HEK293 (cell line): Measurements from ENCODE around the gene LRRN2.

ENCODE experiments used
- CTCF ChIA-PET: fragments of 350-600 bp; formaldehyde crosslinking; extraction: SDS; loops from one replicate; lab custom pipeline; 2021; ENCODE audit warnings: antibody characterized with exemption; lab: Yijun Ruan, JAX
- POLR2A ChIA-PET: fragments of 300-600 bp; formaldehyde crosslinking; extraction: SDS; loops from one replicate; lab custom pipeline; 2020; ENCODE audit warnings: antibody characterized with exemption, inconsistent platforms; lab: Yijun Ruan, JAX
- H3K27ac ChIP-seq: fragments of 200-500 bp; sonication (Bioruptor generic); 2 replicates; pipeline ENCODE4 v1.5.1; 2014; ENCODE audit warnings: low read depth, low read length, control low read depth, inconsistent platforms; ENCODE audit errors: extremely low read depth
- H3K36me3 ChIP-seq, 2 experiments: fragments of 200-500 bp in 1 of 2; sonication (Bioruptor generic) in 1 of 2; 1 replicate in 1 of 2; 2 replicates in 1 of 2; pipeline ENCODE4 v1.5.1; 2014 to 2017; ENCODE audit warnings: inconsistent platforms in 2 of 2, low read length in 2 of 2; ENCODE audit not compliant: control insufficient read depth in 2 of 2, insufficient read depth in 1 of 2
- H3K4me1 ChIP-seq: fragments of 200-500 bp; sonication (Bioruptor generic); 2 replicates; pipeline ENCODE4 v1.5.1; 2014; ENCODE audit warnings: mild to moderate bottlenecking, low read length, inconsistent platforms; ENCODE audit not compliant: control insufficient read depth, insufficient read depth
- H3K4me3 ChIP-seq: 2 replicates; pipeline ENCODE4 v1.5.1; 2011; ENCODE audit warnings: low read depth, mild to moderate bottlenecking, control low read depth, low read length, moderate library complexity
- H3K9me3 ChIP-seq: fragments of 200-500 bp; sonication (Bioruptor generic); 2 replicates; pipeline ENCODE4 v1.5.1; 2014; ENCODE audit warnings: low read depth, low read length, inconsistent platforms; ENCODE audit not compliant: control insufficient read depth, insufficient read depth
- BCL11A ChIP-seq: fragments of 450-650 bp; formaldehyde crosslinking; IDR thresholded peaks from 2 replicates; pipeline ENCODE4 v1.5.1; 2016; ENCODE audit warnings: low read depth, missing biosample characterization, missing genetic modification characterization
- ELK4 ChIP-seq: IDR thresholded peaks from 2 replicates; pipeline ENCODE4 v1.6.1; 2011; ENCODE audit warnings: mild to moderate bottlenecking, low read depth, low read length, borderline replicate concordance
- GLIS2 ChIP-seq: fragments of 450-650 bp; formaldehyde crosslinking; IDR thresholded peaks from 2 replicates; pipeline ENCODE4 v1.5.1; 2016; ENCODE audit warnings: missing biosample characterization, missing genetic modification characterization
- MYNN ChIP-seq: fragments of 450-650 bp; formaldehyde crosslinking; IDR thresholded peaks from 2 replicates; pipeline ENCODE4 v1.5.1; 2016; ENCODE audit warnings: missing biosample characterization, missing genetic modification characterization, borderline replicate concordance
- SCRT2 ChIP-seq: fragments of 450-650 bp; formaldehyde crosslinking; IDR thresholded peaks from 2 replicates; pipeline ENCODE4 v1.5.1; 2016; ENCODE audit warnings: missing biosample characterization, missing genetic modification characterization
- SETDB1 ChIP-seq: IDR thresholded peaks from one replicate; pipeline ENCODE4 v1.6.1; 2017; ENCODE audit warnings: mild to moderate bottlenecking, low read length, moderate library complexity, mixed read lengths; ENCODE audit not compliant: insufficient read length
- SP7 ChIP-seq: fragments of 450-650 bp; formaldehyde crosslinking; IDR thresholded peaks from 2 replicates; pipeline ENCODE4 v1.5.1; 2016; ENCODE audit warnings: missing biosample characterization, missing genetic modification characterization
- TRIM28 ChIP-seq: IDR thresholded peaks from 2 replicates; pipeline ENCODE4 v1.6.1; 2011; ENCODE audit warnings: low read length, control low read depth, borderline replicate concordance
- ZFHX2 ChIP-seq: fragments of 450-650 bp; formaldehyde crosslinking; conservative IDR thresholded peaks from 2 replicates; pipeline ENCODE4 v1.5.1; 2016; ENCODE audit warnings: missing biosample characterization, missing genetic modification characterization
- ZNF138 ChIP-seq: fragments of 450-650 bp; formaldehyde crosslinking; IDR thresholded peaks from 2 replicates; pipeline ENCODE4 v1.5.1; 2016; ENCODE audit warnings: missing biosample characterization, missing genetic modification characterization, borderline replicate concordance
- ZNF16 ChIP-seq: fragments of 450-650 bp; formaldehyde crosslinking; IDR thresholded peaks from 2 replicates; pipeline ENCODE4 v1.5.1; 2016; ENCODE audit warnings: low read depth, missing biosample characterization, missing genetic modification characterization
- ZNF24 ChIP-seq: fragments of 450-650 bp; formaldehyde crosslinking; IDR thresholded peaks from 2 replicates; pipeline ENCODE4 v1.5.1; 2016; ENCODE audit warnings: missing biosample characterization, missing genetic modification characterization
- ZNF391 ChIP-seq: fragments of 450-650 bp; formaldehyde crosslinking; IDR thresholded peaks from 2 replicates; pipeline ENCODE4 v1.5.1; 2016; ENCODE audit warnings: low read depth, missing biosample characterization, missing genetic modification characterization, borderline replicate concordance
- ZNF416 ChIP-seq: fragments of 450-650 bp; formaldehyde crosslinking; IDR thresholded peaks from 2 replicates; pipeline ENCODE4 v1.5.1; 2016; ENCODE audit warnings: missing biosample characterization, missing genetic modification characterization
- ZNF48 ChIP-seq: fragments of 450-650 bp; formaldehyde crosslinking; IDR thresholded peaks from 2 replicates; pipeline ENCODE4 v1.5.1; 2016; ENCODE audit warnings: missing biosample characterization, missing genetic modification characterization
- ZNF514 ChIP-seq: fragments of 450-650 bp; formaldehyde crosslinking; IDR thresholded peaks from 2 replicates; pipeline ENCODE4 v1.5.1; 2016; ENCODE audit warnings: missing biosample characterization, missing genetic modification characterization
- ZNF544 ChIP-seq: fragments of 450-650 bp; formaldehyde crosslinking; IDR thresholded peaks from 2 replicates; pipeline ENCODE4 v1.5.0; 2017; ENCODE audit warnings: missing biosample characterization, missing genetic modification characterization
- ZNF580 ChIP-seq: fragments of 450-650 bp; formaldehyde crosslinking; IDR thresholded peaks from 2 replicates; pipeline ENCODE4 v1.5.1; 2016; ENCODE audit warnings: missing biosample characterization, missing genetic modification characterization
- ZNF600 ChIP-seq: fragments of 450-650 bp; formaldehyde crosslinking; IDR thresholded peaks from 2 replicates; pipeline ENCODE4 v1.5.1; 2016; ENCODE audit warnings: missing biosample characterization, missing genetic modification characterization
- ZNF624 ChIP-seq: fragments of 450-650 bp; formaldehyde crosslinking; IDR thresholded peaks from 2 replicates; pipeline ENCODE4 v1.5.1; 2017; ENCODE audit warnings: missing biosample characterization, missing genetic modification characterization
- ZNF626 ChIP-seq: fragments of 450-650 bp; sonication (Bioruptor Pico); formaldehyde crosslinking; IDR thresholded peaks from 2 replicates; pipeline ENCODE4 v1.5.1; 2018; ENCODE audit warnings: missing biosample characterization, missing genetic modification characterization, inconsistent platforms
- ZNF654 ChIP-seq: fragments of 450-650 bp; formaldehyde crosslinking; IDR thresholded peaks from 2 replicates; pipeline ENCODE4 v1.5.1; 2016; ENCODE audit warnings: low read depth, missing biosample characterization, missing genetic modification characterization
- ZNF658 ChIP-seq: fragments of 450-650 bp; formaldehyde crosslinking; IDR thresholded peaks from 2 replicates; pipeline ENCODE4; 2016; ENCODE audit warnings: missing biosample characterization, missing genetic modification characterization
- ZNF660 ChIP-seq: fragments of 450-650 bp; IDR thresholded peaks from 2 replicates; pipeline ENCODE4 v1.5.1; 2018; ENCODE audit warnings: missing biosample characterization, mild to moderate bottlenecking, missing genetic modification characterization
- ZNF664 ChIP-seq: fragments of 450-650 bp; formaldehyde crosslinking; IDR thresholded peaks from 2 replicates; pipeline ENCODE4 v1.5.1; 2016; ENCODE audit warnings: missing biosample characterization, missing genetic modification characterization
- ZNF704 ChIP-seq: fragments of 450-650 bp; formaldehyde crosslinking; IDR thresholded peaks from 2 replicates; pipeline ENCODE4 v1.5.1; 2016; ENCODE audit warnings: missing biosample characterization, missing genetic modification characterization
- ZSCAN16 ChIP-seq: fragments of 450-650 bp; formaldehyde crosslinking; IDR thresholded peaks from 2 replicates; pipeline ENCODE4 v1.5.1; 2016; ENCODE audit warnings: missing biosample characterization, missing genetic modification characterization
- ZSCAN18 ChIP-seq: fragments of 450-650 bp; formaldehyde crosslinking; IDR thresholded peaks from 2 replicates; pipeline ENCODE4 v1.5.1; 2016; ENCODE audit warnings: missing biosample characterization, missing genetic modification characterization
- ZSCAN30 ChIP-seq: fragments of 450-650 bp; IDR thresholded peaks from 2 replicates; pipeline ENCODE4 v1.5.1; 2018; ENCODE audit warnings: missing biosample characterization, mild to moderate bottlenecking, missing genetic modification characterization, moderate library complexity

Gene LRRN2

GRCh38 chr1:204735042-204735441 is 49.5 kb upstream of the LRRN2 start (continued):
- TF ChIP-seq ZNF514 (tag by site-specific recombination) (no peak), ZNF138 (tag by site-specific recombination) (no peak), SP7 (tag by site-specific recombination) (no peak), ZNF48 (tag by site-specific recombination) (no peak), ZNF416 (tag by site-specific recombination) (no peak), MYNN (tag by site-specific recombination) (no peak), ZSCAN16 (tag by site-specific recombination) (no peak), ZSCAN18 (tag by site-specific recombination) (no peak), ZNF664 (tag by site-specific recombination) (no peak)

GRCh38 chr1:204733869-204734596 is 48.5 kb upstream of the LRRN2 start:
- Histone ChIP-seq H3K4me3 (no peak overlapping the region), H3K4me1 (peaks cover 2% of the 10 kb centered on the region), H3K9me3 (no peaks in the 10 kb centered on the region), H3K27ac (no peak overlapping the region), H3K36me3 (no peaks in the 10 kb centered on the region)
- ChIA-PET CTCF (no interaction called here), POLR2A (interaction anchor here (1.0 kb wide), 1 partner anchor 177 kb away, joined by 3 read pairs; no protein-coding TSS in a partner anchor)
- TF ChIP-seq ZSCAN30 (tag by site-specific recombination) (no peak), ZFHX2 (tag by site-specific recombination) (no peak), ZNF600 (no peak), ZNF654 (tag by site-specific recombination) (no peak), ZNF704 (tag by site-specific recombination) (no peak), ZNF544 (tag by site-specific recombination) (no peak), ZNF626 (tag by site-specific recombination) (no peak), SCRT2 (no peak), ELK4 (no peak)

GRCh38 chr1:204733289-204733688 is 47.8 kb upstream of the LRRN2 start:
- CTCF ChIA-PET, result interaction anchor here (0.6 to 2.9 kb wide), 5 partner anchors 13 to 74 kb away, joined by 3 to 15 read pairs (median 7); no protein-coding TSS in a partner anchor
- no peak for TF ChIP-seq GLIS2 (tag by site-specific recombination)
- TF ChIP-seq ZNF658 (tag by site-specific recombination), result no peak
- TF ChIP-seq ZNF391 (tag by site-specific recombination), result no peak
- no peak for TF ChIP-seq BCL11A
- no peak for TF ChIP-seq ZNF580 (tag by site-specific recombination)
- TF ChIP-seq SETDB1, result no peak
- no peak for TF ChIP-seq ZNF660 (tag by site-specific recombination)
- no peak for TF ChIP-seq ZNF24
- no peak for TF ChIP-seq TRIM28
- no peak for TF ChIP-seq ZNF624 (tag by site-specific recombination)
- TF ChIP-seq ZNF16 (tag by site-specific recombination), result no peak

More at GRCh38 chr1:204733289-204733688, 47.8 kb upstream of the LRRN2 start:
- Histone ChIP-seq H3K9me3 (no peaks in the 10 kb centered on the region), H3K36me3 (no peaks in the 10 kb centered on the region), H3K4me1 (peaks cover 2% of the 10 kb centered on the region), H3K4me3 (no peak overlapping the region), H3K27ac (no peak overlapping the region)
- POLR2A ChIA-PET, result no interaction called here
